ENCODE results near the gene BTBD19. TPM values are rescaled to one million over a fixed set of nuclear protein-coding genes. Genes with fewer than 3 reads are reported as not detected.

The BTBD19 gene
- total and polyA plus RNA-seq, 2 of the 8 experiments (the other 6 are each of a cell fraction or from before 2014, with no cell fraction given): 1.1 TPM

DNA sequence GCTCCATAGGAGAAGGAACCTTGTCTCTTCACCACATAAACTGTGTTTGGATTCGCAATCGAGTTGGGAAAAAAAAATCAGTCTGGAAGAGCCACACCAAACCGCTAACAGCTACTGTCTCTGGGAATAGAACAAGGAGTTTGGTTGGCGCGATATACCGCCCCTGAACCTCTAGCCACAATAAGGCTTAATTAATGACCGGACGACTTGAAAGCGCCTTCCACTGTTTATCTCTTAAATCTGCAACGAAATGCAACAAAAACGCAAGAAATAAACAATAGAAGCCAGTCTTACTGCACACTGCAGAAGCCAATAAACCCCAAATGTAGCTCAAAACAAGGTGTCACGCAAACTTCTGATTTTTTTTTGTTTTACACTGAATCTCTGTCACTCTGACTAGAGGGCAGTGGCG is 10.9 kb downstream of the BTBD19 start:
- Histone ChIP-seq H2AFZ (ENCODE audit: low read length) (no peak overlapping the region), H4K20me1 (replicated peaks in 1 of 2; ENCODE audit: control insufficient read depth in 1 of 2, insufficient read depth in 2 of 2, low read length in 2 of 2) (no peaks in the 10 kb centered on the region), H3K79me2 (ENCODE audit: control insufficient read depth in 1 of 2, insufficient read depth in 2 of 2, low read length in 2 of 2) (no peaks in the 10 kb centered on the region), H3K9me3 (ENCODE audit: insufficient read depth in 2 of 2, low read depth in 1 of 2, low read length in 1 of 2) (no peaks in the 10 kb centered on the region), H2BK5ac (ENCODE audit: low read depth, low read length) (0 out of 2 replicates have a peak overlapping the region, but pooled peaks have one; percentile 54), H2BK12ac (ENCODE audit: low read depth, low read length) (peak overlapping the region; percentile 60; the same call in 1 of the 2 replicates), H3K9ac (replicated peaks in 1 of 4; ENCODE audit: extremely low read depth in 1 of 4, low read depth in 3 of 4, low read length in 3 of 4) (peak overlapping the region in 1 of 4 experiments; percentile 25; a peak in 1 of 7 replicates), H3K36me3 (ENCODE audit: control insufficient read depth in 2 of 4, insufficient read depth in 4 of 4, low read length in 3 of 4) (no peaks in the 10 kb centered on the region), H3K14ac (ENCODE audit: insufficient read length) (no peak overlapping the region), H2BK120ac (replicated peaks; ENCODE audit: low read depth, low read length) (peak overlapping the region; percentile 73), H3K27ac (ENCODE audit: low read depth, low read length) (0 out of 2 replicates have a peak overlapping the region, but pooled peaks have one; percentile 100), H3K4me2 (ENCODE audit: insufficient read depth in 1 of 2, low read depth in 2 of 2, low read length in 2 of 2) (peak overlapping the region; percentile 61 to 66), H3K18ac (ENCODE audit: extremely low read depth, low read length) (peak overlapping the region; percentile 79; the same call in 1 of the 2 replicates), H3K4me3 (ENCODE audit: extremely low read depth in 1 of 4, insufficient read depth in 2 of 4, low read depth in 3 of 4, low read length in 4 of 4) (peak overlapping the region; percentile 19 to 49 (median 41); a peak in 7 of 8 replicates), H3K27me3 (replicated peaks in 1 of 4; ENCODE audit: control insufficient read depth in 3 of 4, extremely low read depth in 1 of 4, insufficient read depth in 3 of 4, low read length in 3 of 4) (no peaks in the 10 kb centered on the region; a peak in 2 of 7 replicates), H2AK5ac (ENCODE audit: low read depth, low read length) (no peak overlapping the region), H4K91ac (replicated peaks; ENCODE audit: insufficient read length, low read length) (no peak overlapping the region), H3K4me1 (replicated peaks in 1 of 4; ENCODE audit: control insufficient read depth in 3 of 4, insufficient read depth in 4 of 4, low read length in 3 of 4) (peaks cover 2 to 5% (median 3%) of the 10 kb centered on the region in 4 experiments; a peak in 5 of 7 replicates), H3K23ac (ENCODE audit: insufficient read length) (no peak overlapping the region), H3K4ac (replicated peaks; ENCODE audit: insufficient read length, low read depth, low read length) (no peak overlapping the region), H2BK20ac (ENCODE audit: low read length) (no peak overlapping the region), H3K56ac (replicated peaks; ENCODE audit: insufficient read length, low read depth, low read length) (no peak overlapping the region), H2BK15ac (ENCODE audit: low read length) (no peak overlapping the region), H3K79me1 (ENCODE audit: low read depth, low read length) (no peaks in the 10 kb centered on the region), H4K8ac (ENCODE audit: extremely low read depth, insufficient read depth, low read length) (no peak overlapping the region), H4K5ac (ENCODE audit: insufficient read length, low read depth, low read length) (no peak overlapping the region), H3K23me2 (ENCODE audit: low read depth, low read length) (peaks cover 7% of the 10 kb centered on the region)
- 26% methylated on average over 13 of the region's 13 CpGs; no CpG with 5 or more reads in 1 of the 2 experiments for WGBS, 2 experiments (ENCODE audit: extremely low coverage in 1 of 2, insufficient coverage in 1 of 2, insufficient read length in 1 of 2, insufficient replicate concordance in 2 of 2, low coverage in 1 of 2, low lambda C conversion rate in 2 of 2, missing lambda C conversion rate in 1 of 2)
- ChIA-PET POLR2A (ENCODE audit: partially characterized antibody) (interaction anchor here (0.6 to 16.6 kb wide), 65 partner anchors 11 to 1737 kb away, joined by 3 to 547 read pairs (median 4); partner anchors contain the start of genes BEST4, BTBD19, CCDC163 and DYNLT4), CTCF (ENCODE audit: partially characterized antibody) (interaction anchor here (0.7 to 5.3 kb wide), 19 partner anchors 10 to 193 kb away, joined by 3 to 25 read pairs (median 6); partner anchors contain the start of genes BEST4, BTBD19, DYNLT4 and HECTD3)
- FAIRE-seq: no peak
- DNase-seq (ENCODE audit: low read depth in 1 of 2, low spot score in 2 of 2): no peak
- TF ChIP-seq PHF8 (conservative IDR thresholded peaks at IDR 0.05; ENCODE audit: low read depth, low read length) (peak; percentile 32; the same call in 1 of the 2 replicates), KDM5A (IDR thresholded peaks at IDR 0.05; ENCODE audit: low read length) (no peak)

Data from H1 (cell line).